Renal pelvis (tissue), 12 donors: ENCODE results near the gene SP140. TPM values are rescaled to one million over a fixed set of nuclear protein-coding genes. Genes with fewer than 3 reads are reported as not detected.
"Not testable (repeated sequence)": the region's sequence is repeated elsewhere in the genome, so short reads cannot be mapped to it uniquely, and the experiment has no call there.

Experiments
- DNase-seq: peaks from one replicate; pipeline ENCODE4 v3.0.0-alpha.2; 2013
- long read RNA-seq, 16 experiments: transcript quantifications; one replicate each; lab custom pipeline, GENCODE V29; 2026
- polyA plus RNA-seq, 3 donors: library from polyadenylated mRNA; unstranded; fragments of 120-200 nt; gene quantifications; one replicate each; pipeline ENCODE4 v1.2.1, GENCODE V29; 2013; ENCODE audit not compliant: insufficient read length in 3 of 3

SP140 gene
- 1 to 10 TPM in 2 of 3 donors, under 1 TPM in 1; 0.54 to 1.8 (median 1.5) TPM for polyA plus RNA-seq
- long read RNA-seq, donor 1 = 0 reads
- long read RNA-seq, donor 2 = 0 reads
- long read RNA-seq, donor 3 = 0 reads
- long read RNA-seq, donor 4 = 0 reads
- long read RNA-seq, donor 5 = 0 reads
- long read RNA-seq, donor 6 = 0 reads
- long read RNA-seq, donor 7 = 0 reads
- long read RNA-seq, donor 8 = 0 reads
- long read RNA-seq, donor 9 = 0 reads
- long read RNA-seq, donor 10 = 0 reads
- long read RNA-seq, donor 11 = 0 reads
- long read RNA-seq, donor 12 = 0 reads
- long read RNA-seq, donor 13 = 0 reads
- long read RNA-seq, donor 14 = 0 reads
- long read RNA-seq, donor 15 = 0 reads
- long read RNA-seq, donor 16 = 0 reads

- no peak for DNase-seq
Observed at GRCh38 chr2:230225486-230225885, at the start of gene SP140. TSS of gene SP140 (plus strand) at chr2:230225736. CDS start at chr2:230225845, 109 bp downstream.

- no peak for DNase-seq
Observed at GRCh38 chr2:230176996-230177395, 48.5 kb upstream of the SP140 start.

- no peak for DNase-seq
Observed at GRCh38 chr2:230178546-230179485, 46.7 kb upstream of the SP140 start.

GRCh38 chr2:230179907-230180306 lies 45.6 kb upstream of the SP140 start:
- DNase-seq = no peak

GRCh38 chr2:230181195-230181594 lies 44.3 kb upstream of the SP140 start:
- no peak for DNase-seq

GRCh38 chr2:230184727-230185578 lies 40.6 kb upstream of the SP140 start:
- DNase-seq = no peak

GRCh38 chr2:230202430-230203109 lies 23.0 kb upstream of the SP140 start:
- no peak for DNase-seq

- no peak for DNase-seq
Observed at GRCh38 chr2:230203110-230203676, 22.3 kb upstream of the SP140 start.

- DNase-seq = no peak
Observed at GRCh38 chr2:230205034-230205433, 20.5 kb upstream of the SP140 start.

- DNase-seq = no peak
Observed at GRCh38 chr2:230205721-230206120, 19.8 kb upstream of the SP140 start.

GRCh38 chr2:230208576-230208975 lies 17.0 kb upstream of the SP140 start:
- no peak for DNase-seq

- no peak for DNase-seq
Observed at GRCh38 chr2:230209422-230210051, 16.0 kb upstream of the SP140 start.

- DNase-seq = no peak
Observed at GRCh38 chr2:230216489-230216888, 9.0 kb upstream of the SP140 start.

GRCh38 chr2:230217424-230217823 lies 8.1 kb upstream of the SP140 start:
- DNase-seq = no peak

GRCh38 chr2:230218421-230218820 lies 7.1 kb upstream of the SP140 start:
- no peak for DNase-seq

- peak; percentile 72 for DNase-seq
Observed at GRCh38 chr2:230219419-230220331, 5.9 kb upstream of the SP140 start, which contains the start of gene SP110. TSS of gene SP110 (minus strand) at chr2:230219984. CDS start at chr2:230216927, 3,057 bp downstream.

GRCh38 chr2:230220347-230220969 lies 5.1 kb upstream of the SP140 start:
- DNase-seq = no peak

- DNase-seq = no peak
Observed at GRCh38 chr2:230221493-230221892, 4.0 kb upstream of the SP140 start.

- not testable (repeated sequence) for DNase-seq
Observed at GRCh38 chr2:230222829-230223228, 2.7 kb upstream of the SP140 start.
